GM12891 (cell line): ENCODE data around the gene RIMBP2.

Experiments used
- POLR2A ChIP-seq: IDR thresholded peaks from 2 replicates; pipeline ENCODE4 v1.6.1; 2011; ENCODE audit warnings: low read depth, low read length, control low read depth
- POLR2AphosphoS5 ChIP-seq: IDR thresholded peaks from 2 replicates; pipeline ENCODE4 v1.6.1; 2011; ENCODE audit warnings: low read depth, low read length, control low read depth
- TAF1 ChIP-seq: IDR thresholded peaks from 2 replicates; pipeline ENCODE4 v1.6.1; 2011; ENCODE audit warnings: low read depth, low read length, control low read depth

GRCh38 chr12:130451001-130451930 is 264.8 kb downstream of the RIMBP2 start:
- TF ChIP-seq POLR2AphosphoS5 = no peak
- TF ChIP-seq POLR2A = no peak
- TF ChIP-seq TAF1 = no peak
